IMR-90 (cell line): ENCODE measurements around the gene ZNF862.

ENCODE experiments used
- CEBPB ChIP-seq: IDR thresholded peaks from 2 replicates; pipeline ENCODE4 v1.6.1; 2012; ENCODE audit warnings: low read depth, low read length, improper control_type of control experiment
- MAZ ChIP-seq: IDR thresholded peaks from 2 replicates; pipeline ENCODE4 v1.6.1; 2012; ENCODE audit warnings: low read depth, mild to moderate bottlenecking, low read length, improper control_type of control experiment, moderate library complexity, borderline replicate concordance
- TF ChIP-seq, protein P1 (sequence below): conservative IDR thresholded peaks from 2 replicates; pipeline ENCODE4 v1.5.1; 2012; ENCODE audit warnings: mild to moderate bottlenecking, low read depth, low read length, improper control_type of control experiment
- TF ChIP-seq, protein P2 (sequence below): fragments of 150-350 bp; IDR thresholded peaks from 2 replicates; pipeline ENCODE4 v1.6.1; 2017; ENCODE audit warnings: mild to moderate bottlenecking, antibody characterized with exemption, low read length, low read depth

DNA sequence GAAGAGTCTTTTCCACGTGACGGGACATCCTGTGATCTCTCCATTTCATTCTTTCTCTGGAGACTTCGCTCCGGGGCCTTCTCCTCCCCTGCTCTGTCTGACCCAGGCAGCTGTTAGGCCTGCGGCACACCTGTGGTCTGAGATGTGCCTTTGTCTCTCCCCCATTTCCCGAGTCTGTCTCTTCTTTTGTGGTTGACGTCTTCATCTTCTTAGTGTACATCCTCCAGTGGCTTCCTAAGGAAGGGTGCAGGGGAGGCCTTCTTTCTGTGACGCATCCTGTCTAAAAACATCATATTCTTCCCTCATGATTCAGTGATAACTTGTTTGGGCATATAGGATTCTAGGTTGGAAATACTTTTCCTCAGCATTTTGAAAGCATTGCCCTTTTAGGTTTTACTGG, 18.4 kb downstream of the ZNF862 start:
- TF ChIP-seq, protein P1, sequence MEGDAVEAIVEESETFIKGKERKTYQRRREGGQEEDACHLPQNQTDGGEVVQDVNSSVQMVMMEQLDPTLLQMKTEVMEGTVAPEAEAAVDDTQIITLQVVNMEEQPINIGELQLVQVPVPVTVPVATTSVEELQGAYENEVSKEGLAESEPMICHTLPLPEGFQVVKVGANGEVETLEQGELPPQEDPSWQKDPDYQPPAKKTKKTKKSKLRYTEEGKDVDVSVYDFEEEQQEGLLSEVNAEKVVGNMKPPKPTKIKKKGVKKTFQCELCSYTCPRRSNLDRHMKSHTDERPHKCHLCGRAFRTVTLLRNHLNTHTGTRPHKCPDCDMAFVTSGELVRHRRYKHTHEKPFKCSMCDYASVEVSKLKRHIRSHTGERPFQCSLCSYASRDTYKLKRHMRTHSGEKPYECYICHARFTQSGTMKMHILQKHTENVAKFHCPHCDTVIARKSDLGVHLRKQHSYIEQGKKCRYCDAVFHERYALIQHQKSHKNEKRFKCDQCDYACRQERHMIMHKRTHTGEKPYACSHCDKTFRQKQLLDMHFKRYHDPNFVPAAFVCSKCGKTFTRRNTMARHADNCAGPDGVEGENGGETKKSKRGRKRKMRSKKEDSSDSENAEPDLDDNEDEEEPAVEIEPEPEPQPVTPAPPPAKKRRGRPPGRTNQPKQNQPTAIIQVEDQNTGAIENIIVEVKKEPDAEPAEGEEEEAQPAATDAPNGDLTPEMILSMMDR, result no peak
- TF ChIP-seq CEBPB (no peak), MAZ (no peak)
- TF ChIP-seq, protein P2, sequence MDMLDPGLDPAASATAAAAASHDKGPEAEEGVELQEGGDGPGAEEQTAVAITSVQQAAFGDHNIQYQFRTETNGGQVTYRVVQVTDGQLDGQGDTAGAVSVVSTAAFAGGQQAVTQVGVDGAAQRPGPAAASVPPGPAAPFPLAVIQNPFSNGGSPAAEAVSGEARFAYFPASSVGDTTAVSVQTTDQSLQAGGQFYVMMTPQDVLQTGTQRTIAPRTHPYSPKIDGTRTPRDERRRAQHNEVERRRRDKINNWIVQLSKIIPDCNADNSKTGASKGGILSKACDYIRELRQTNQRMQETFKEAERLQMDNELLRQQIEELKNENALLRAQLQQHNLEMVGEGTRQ, result no peak
